GM10248 (cell line): Measurements from ENCODE around the gene ZNF423.
A peak's percentile ranks its signal among the peaks of the same experiment; 100 is the strongest.

Experiments
- CTCF ChIA-PET: fragments of 300-600 bp; sonication (Branson Sonifier 250); formaldehyde crosslinking; extraction: SDS; loops from one replicate; lab custom pipeline; 2021; ENCODE audit warnings: antibody characterized with exemption; lab: Yijun Ruan, JAX
- POLR2A ChIA-PET: fragments of 350-650 bp; sonication (Branson Sonifier 250); formaldehyde crosslinking; extraction: SDS; loops from one replicate; lab custom pipeline; 2020; ENCODE audit warnings: antibody characterized with exemption; lab: Yijun Ruan, JAX
- DNase-seq: peaks from one replicate; pipeline ENCODE4 v3.0.0; 2012; ENCODE audit errors: extremely low spot score
- TF ChIP-seq, protein P1 (sequence below): IDR thresholded peaks from 2 replicates; pipeline ENCODE4 v1.5.1; 2012; ENCODE audit warnings: mild to moderate bottlenecking, low read depth; ENCODE audit errors: extremely low read depth, missing control alignments, control extremely low read depth

Gene ZNF423

DNA sequence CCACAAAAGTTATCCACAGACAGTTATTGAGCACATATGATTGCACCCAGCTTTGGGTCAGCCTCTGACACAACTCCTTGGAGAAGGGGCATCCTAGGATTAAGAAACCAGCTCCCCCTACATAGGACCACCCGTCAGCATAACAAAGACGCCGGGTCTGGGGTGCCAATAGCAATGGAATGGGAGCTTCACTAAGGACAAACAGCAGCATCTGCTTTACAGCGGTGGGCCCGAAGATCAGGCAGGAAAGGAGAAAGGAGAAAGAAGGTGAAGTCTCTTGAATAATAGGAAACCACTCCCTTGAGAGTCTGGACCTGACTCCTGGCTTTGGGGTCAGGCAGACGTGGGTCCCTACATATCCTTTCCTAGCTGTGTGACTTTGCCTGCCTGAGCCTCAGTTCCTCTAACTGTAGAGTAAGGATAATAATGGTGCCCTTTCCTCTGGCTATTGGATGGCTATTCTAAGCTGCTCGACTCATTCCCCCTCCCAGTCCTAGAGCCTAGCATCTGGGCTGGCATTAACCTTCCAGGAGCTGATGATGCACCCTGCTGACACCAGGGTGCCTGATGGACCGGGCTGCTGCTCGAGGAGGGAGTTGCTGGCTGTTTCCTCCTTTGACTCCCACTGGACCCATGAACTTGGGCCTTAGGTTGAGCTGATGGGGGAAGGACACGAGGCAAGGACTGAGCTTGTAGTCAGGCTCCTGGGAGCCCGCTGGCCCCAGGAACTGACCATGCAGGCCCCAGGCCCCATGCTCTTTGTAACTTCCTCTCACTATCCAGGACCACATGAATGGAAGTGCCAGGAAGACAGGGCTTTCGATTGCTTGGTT is 388.2 kb downstream of the ZNF423 start:
- ChIA-PET CTCF (no interaction called here), POLR2A (no interaction called here)
- DNase-seq = no peak
- TF ChIP-seq, protein P1, sequence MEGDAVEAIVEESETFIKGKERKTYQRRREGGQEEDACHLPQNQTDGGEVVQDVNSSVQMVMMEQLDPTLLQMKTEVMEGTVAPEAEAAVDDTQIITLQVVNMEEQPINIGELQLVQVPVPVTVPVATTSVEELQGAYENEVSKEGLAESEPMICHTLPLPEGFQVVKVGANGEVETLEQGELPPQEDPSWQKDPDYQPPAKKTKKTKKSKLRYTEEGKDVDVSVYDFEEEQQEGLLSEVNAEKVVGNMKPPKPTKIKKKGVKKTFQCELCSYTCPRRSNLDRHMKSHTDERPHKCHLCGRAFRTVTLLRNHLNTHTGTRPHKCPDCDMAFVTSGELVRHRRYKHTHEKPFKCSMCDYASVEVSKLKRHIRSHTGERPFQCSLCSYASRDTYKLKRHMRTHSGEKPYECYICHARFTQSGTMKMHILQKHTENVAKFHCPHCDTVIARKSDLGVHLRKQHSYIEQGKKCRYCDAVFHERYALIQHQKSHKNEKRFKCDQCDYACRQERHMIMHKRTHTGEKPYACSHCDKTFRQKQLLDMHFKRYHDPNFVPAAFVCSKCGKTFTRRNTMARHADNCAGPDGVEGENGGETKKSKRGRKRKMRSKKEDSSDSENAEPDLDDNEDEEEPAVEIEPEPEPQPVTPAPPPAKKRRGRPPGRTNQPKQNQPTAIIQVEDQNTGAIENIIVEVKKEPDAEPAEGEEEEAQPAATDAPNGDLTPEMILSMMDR = no peak

DNA sequence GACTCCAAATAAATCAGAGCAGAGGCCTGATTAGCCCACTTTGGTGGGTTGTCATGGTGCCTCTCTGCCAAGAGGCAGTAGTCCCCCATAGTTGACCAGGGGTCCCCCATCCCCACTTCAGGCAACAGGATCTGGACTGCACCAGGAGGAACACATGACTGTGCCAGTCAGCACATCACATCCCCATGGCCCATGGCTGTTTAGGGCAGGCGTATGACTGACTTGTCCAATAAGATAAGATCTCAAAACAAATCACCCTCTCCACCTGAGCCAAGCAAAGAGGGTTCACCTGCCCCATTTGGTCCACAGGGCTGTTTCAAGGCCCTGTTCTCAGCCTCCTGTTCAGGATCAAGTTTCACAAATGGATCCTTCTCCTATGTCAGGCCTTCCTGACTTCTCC is 389.0 kb downstream of the ZNF423 start:
- CTCF ChIA-PET = interaction anchor here (1.2 kb wide), 1 partner anchor 10 kb away, joined by 3 read pairs; no protein-coding TSS in a partner anchor
- TF ChIP-seq, protein P1 = no peak
- POLR2A ChIA-PET = no interaction called here
- DNase-seq = no peak

- DNase-seq = no peak
- ChIA-PET POLR2A (no interaction called here), CTCF (interaction anchor here (1.2 kb wide), 1 partner anchor 9 kb away, joined by 3 read pairs; no protein-coding TSS in a partner anchor)
- TF ChIP-seq, protein P1 = no peak
Observed at GRCh38 chr16:49466529-49466831, 389.4 kb downstream of the ZNF423 start.

DNA sequence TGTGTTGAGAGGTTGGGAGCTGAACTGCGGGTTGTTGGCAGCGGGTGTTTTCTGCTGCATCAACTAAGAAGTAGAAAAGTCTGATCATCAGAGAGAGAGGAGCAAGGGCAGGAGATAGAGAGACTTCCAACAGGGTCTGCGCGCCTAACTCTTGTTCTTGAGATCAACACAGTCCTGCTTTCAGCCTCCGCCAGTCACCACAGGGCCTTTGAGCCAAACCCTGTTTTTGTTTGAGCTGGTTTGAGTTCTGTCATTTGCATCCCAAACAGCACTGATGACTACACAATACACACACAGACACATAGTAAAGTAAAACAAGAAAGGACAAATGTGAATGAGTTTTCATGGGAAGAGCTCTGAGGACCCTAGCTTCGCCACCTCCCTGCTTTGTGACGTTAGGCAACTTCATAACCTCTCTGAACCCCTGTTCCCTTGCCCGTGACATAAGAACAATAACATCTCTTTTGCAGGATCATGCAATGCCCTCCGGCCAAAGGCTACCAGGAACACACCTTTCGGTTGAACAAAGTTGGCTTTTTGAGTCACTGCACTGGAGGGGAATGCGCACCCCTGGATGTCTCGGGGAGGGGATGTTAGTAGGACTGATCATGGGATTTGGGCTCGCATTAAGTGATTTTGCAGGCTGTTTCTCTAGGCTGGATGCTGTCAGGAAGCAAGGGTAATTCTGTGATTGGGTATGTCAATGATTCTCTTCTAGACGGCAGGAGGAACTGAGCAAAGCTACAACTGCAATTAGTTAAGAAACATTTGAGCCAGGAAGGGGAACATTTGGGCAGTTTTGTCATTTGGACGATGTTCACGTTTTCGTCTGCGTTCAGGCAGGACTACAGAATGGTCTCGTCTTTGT is 390.0 kb downstream of the ZNF423 start:
- ChIA-PET CTCF (interaction anchor here (1.2 kb wide), 1 partner anchor 9 kb away, joined by 3 read pairs; no protein-coding TSS in a partner anchor), POLR2A (no interaction called here)
- TF ChIP-seq, protein P1 = no peak
- no peak for DNase-seq

- peak; percentile 59 for DNase-seq
- POLR2A ChIA-PET = no interaction called here
- CTCF ChIA-PET = no interaction called here
- TF ChIP-seq, protein P1 = peak; percentile 14
Observed at GRCh38 chr16:49464877-49465504, 390.9 kb downstream of the ZNF423 start.

- ChIA-PET CTCF (no interaction called here), POLR2A (no interaction called here)
- TF ChIP-seq, protein P1 = no peak
- no peak for DNase-seq
Observed at GRCh38 chr16:49464093-49464492, 391.8 kb downstream of the ZNF423 start.
